CD14-positive monocyte (primary cell): ENCODE results near the gene KIF26B. TPM values are rescaled to one million over a fixed set of nuclear protein-coding genes. Genes with fewer than 3 reads are reported as not detected.

Source experiments
- DNase-seq, 3 donors: peaks; one replicate each; pipeline ENCODE4 v3.0.0-alpha.2; 2011 to 2022
- H2AFZ ChIP-seq: 2 replicates; pipeline ENCODE4 v1.6.0; 2012; ENCODE audit warnings: mild to moderate bottlenecking, low read depth, low read length, inconsistent platforms; ENCODE audit not compliant: insufficient read depth, poor library complexity, severe bottlenecking
- H3K27ac ChIP-seq, 2 donors: 1 replicate in 1 of 2; 2 replicates in 1 of 2; pipeline ENCODE4 v1.5.1; 2012 to 2013; ENCODE audit warnings: low read length in 2 of 2, control low read depth in 1 of 2, inconsistent platforms in 1 of 2, low read depth in 1 of 2, mild to moderate bottlenecking in 1 of 2
- H3K27me3 ChIP-seq, 2 donors: one replicate each; pipeline versions ENCODE4 v1.6.0 to v1.6.1; 2011 to 2013; ENCODE audit warnings: low read length in 2 of 2; ENCODE audit not compliant: control insufficient read depth in 2 of 2, insufficient read depth in 2 of 2
- H3K36me3 ChIP-seq, 2 donors: replicated peaks in 1 of 2; 1 replicate in 1 of 2; 2 replicates in 1 of 2; pipeline versions ENCODE4 v1.5.1 to v1.6.1; 2012 to 2013; ENCODE audit warnings: low read length in 2 of 2, control low read depth in 1 of 2, inconsistent platforms in 1 of 2, mild to moderate bottlenecking in 1 of 2; ENCODE audit not compliant: insufficient read depth in 2 of 2, control insufficient read depth in 1 of 2
- H3K4me1 ChIP-seq, 2 donors: 1 replicate in 1 of 2; 2 replicates in 1 of 2; pipeline versions ENCODE4 v1.5.1 to v1.6.1; 2012 to 2013; ENCODE audit warnings: low read length in 2 of 2, control low read depth in 1 of 2, inconsistent platforms in 1 of 2, mild to moderate bottlenecking in 1 of 2, moderate library complexity in 1 of 2; ENCODE audit not compliant: insufficient read depth in 2 of 2, control insufficient read depth in 1 of 2
- H3K4me2 ChIP-seq: replicated peaks from 2 replicates; pipeline ENCODE3; 2012; ENCODE audit warnings: low read length, moderate library complexity, mild to moderate bottlenecking; ENCODE audit not compliant: poor library complexity, severe bottlenecking; ENCODE audit errors: extremely low read depth
- H3K4me3 ChIP-seq, 3 experiments: fragments of 200-600 bp in 1 of 3; sonication (generic) in 1 of 3; replicated peaks in 1 of 3; 1 replicate in 2 of 3; 2 replicates in 1 of 3; pipeline ENCODE4 v1.5.1; 2011 to 2013; ENCODE audit warnings: low read length in 3 of 3, mild to moderate bottlenecking in 3 of 3, control low read depth in 2 of 3, low read depth in 2 of 3, inconsistent platforms in 1 of 3, moderate library complexity in 1 of 3
- H3K79me2 ChIP-seq: 2 replicates; pipeline ENCODE4 v1.6.0; 2012; ENCODE audit warnings: mild to moderate bottlenecking, control low read depth, inconsistent platforms, low read length, moderate library complexity; ENCODE audit not compliant: insufficient read depth
- H3K9ac ChIP-seq: 2 replicates; pipeline ENCODE4 v1.6.0; 2017; ENCODE audit warnings: low read length, mild to moderate bottlenecking; ENCODE audit not compliant: insufficient read depth, poor library complexity, severe bottlenecking
- H3K9me3 ChIP-seq, 2 donors: replicated peaks in 1 of 2; 1 replicate in 1 of 2; 2 replicates in 1 of 2; pipeline versions ENCODE4 v1.5.1 to v1.6.1; 2012 to 2013; ENCODE audit warnings: low read length in 2 of 2, control low read depth in 1 of 2; ENCODE audit not compliant: control insufficient read depth in 1 of 2, insufficient read depth in 1 of 2
- H4K20me1 ChIP-seq: 2 replicates; pipeline ENCODE4 v1.6.0; 2012; ENCODE audit warnings: mild to moderate bottlenecking, low read length, control low read depth, moderate library complexity; ENCODE audit not compliant: insufficient read depth
- H3K27ac Mint-ChIP-seq, 7 donors: one replicate each; pipeline ENCODE4 v1.8.0; 2020; ENCODE audit warnings: mild to moderate bottlenecking in 7 of 7, mixed read lengths in 7 of 7, moderate library complexity in 6 of 7, inconsistent platforms in 2 of 7
- H3K27me3 Mint-ChIP-seq, 3 donors: one replicate each; pipeline ENCODE4 v1.8.0; 2021 to 2022; ENCODE audit warnings: low read depth in 3 of 3, mild to moderate bottlenecking in 3 of 3, mixed read lengths in 3 of 3, moderate library complexity in 3 of 3, inconsistent platforms in 1 of 3
- H3K36me3 Mint-ChIP-seq, 2 donors: one replicate each; pipeline ENCODE4 v1.8.0; 2020; ENCODE audit warnings: mixed read lengths in 2 of 2, inconsistent platforms in 1 of 2, mild to moderate bottlenecking in 1 of 2
- H3K4me1 Mint-ChIP-seq: one replicate; pipeline ENCODE4 v1.8.0; 2020; ENCODE audit warnings: mild to moderate bottlenecking, mixed read lengths
- H3K4me3 Mint-ChIP-seq, 2 donors: one replicate each; pipeline ENCODE4 v1.8.0; 2020; ENCODE audit warnings: mild to moderate bottlenecking in 2 of 2, mixed read lengths in 2 of 2, moderate library complexity in 1 of 2
- H3K9me3 Mint-ChIP-seq, 7 donors: one replicate each; pipeline ENCODE4 v1.8.0; 2020 to 2022; ENCODE audit warnings: mixed read lengths in 7 of 7, mild to moderate bottlenecking in 6 of 7, moderate library complexity in 6 of 7, inconsistent platforms in 2 of 7
- WGBS: methylation state at CpG from one replicate; pipeline ENCODE4 v1.1.5; 2013; ENCODE audit warnings: missing lambda C conversion rate; ENCODE audit not compliant: insufficient coverage; 5-methylcytosine and 5-hydroxymethylcytosine counted together
- intact Hi-C, 2 donors: fragments of 100-400 bp; cut with micrococcal nuclease; formaldehyde crosslinking; loops; one replicate each; pipeline versions ENCODE4 v1.15.0 to v1.15.1; 2023
- polyA plus RNA-seq, 3 donors: library from polyadenylated mRNA; depleted of rRNA in 1 of 3; unstranded in 2 of 3; stranded (reverse) in 1 of 3; fragments of 300-500 nt in 2 of 3; fragments of >200 nt in 1 of 3; fragmentation: Illumina TruSeq in 2 of 3; gene quantifications; 1 replicate in 2 of 3; 2 replicates in 1 of 3; pipeline ENCODE4 v1.2.3, GENCODE V29; 2012 to 2021
- TF ChIP-seq, protein P1 (sequence below): fragments of 200-600 bp; IDR thresholded peaks from one replicate; pipeline ENCODE4 v1.8.0; 2022; ENCODE audit warnings: antibody characterized with exemption, mild to moderate bottlenecking

Gene KIF26B
- polyA plus RNA-seq, 3 donors: 0.01 to 0.05 TPM; not detected in 1

DNA sequence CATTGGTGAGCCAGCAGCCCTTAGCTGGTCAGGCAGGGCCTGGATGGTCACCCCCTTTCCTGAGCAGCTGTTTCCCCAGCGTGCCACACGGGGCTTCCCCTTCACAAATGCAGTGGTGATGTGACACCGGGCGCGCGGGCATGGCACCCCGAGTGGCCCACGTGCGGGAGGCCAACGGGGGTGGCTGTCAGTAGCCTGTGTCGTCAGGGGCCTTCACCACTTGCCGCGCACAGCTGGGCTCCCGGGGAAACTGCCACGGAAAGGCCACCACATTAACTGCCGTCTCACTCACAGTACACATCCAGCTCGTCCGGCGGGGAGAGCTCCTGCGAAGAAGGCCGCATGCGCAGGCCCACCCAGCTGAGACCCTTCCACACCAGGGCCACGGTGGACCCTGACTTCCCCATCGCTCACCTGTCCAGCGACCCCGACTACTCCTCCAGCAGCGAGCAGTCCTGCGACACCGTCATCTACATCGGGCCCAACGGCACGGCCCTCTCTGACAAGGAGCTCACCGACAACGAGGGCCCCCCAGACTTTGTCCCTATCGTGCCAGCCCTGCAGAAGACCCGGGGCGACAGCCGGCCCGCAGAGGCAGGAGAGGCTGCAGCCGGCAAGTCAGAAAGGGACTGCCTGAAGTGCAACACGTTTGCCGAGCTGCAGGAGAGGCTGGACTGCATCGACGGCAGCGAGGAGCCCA, 530.5 kb downstream of the KIF26B start:
- H4K20me1 ChIP-seq: no peaks in the 10 kb centered on the region
- H3K79me2 ChIP-seq: no peaks in the 10 kb centered on the region
- H3K36me3 Mint-ChIP-seq: peaks cover 2 to 3% of the 10 kb centered on the region in 2 donors
- intact Hi-C loops: no loop called here
- peak overlapping the region in 1 of 7 donors; percentile 6 for H3K27ac Mint-ChIP-seq
- H3K4me3 ChIP-seq: no peak overlapping the region
- H3K4me1 Mint-ChIP-seq: peaks cover 22% of the 10 kb centered on the region
- 93% methylated on average over 45 of the region's 45 CpGs for WGBS
- H3K4me2 ChIP-seq: no peak overlapping the region
- no peaks in the 10 kb centered on the region for H3K9me3 ChIP-seq
- no peak overlapping the region for H3K9ac ChIP-seq
- H3K27me3 Mint-ChIP-seq: peaks cover 13 to 29% (median 19%) of the 10 kb centered on the region in 3 donors
- H3K27me3 ChIP-seq: peaks cover 0 to 14% of the 10 kb centered on the region in 2 donors
- H3K4me3 Mint-ChIP-seq: no peak overlapping the region
- H3K27ac ChIP-seq: no peak overlapping the region
- TF ChIP-seq, protein P1, sequence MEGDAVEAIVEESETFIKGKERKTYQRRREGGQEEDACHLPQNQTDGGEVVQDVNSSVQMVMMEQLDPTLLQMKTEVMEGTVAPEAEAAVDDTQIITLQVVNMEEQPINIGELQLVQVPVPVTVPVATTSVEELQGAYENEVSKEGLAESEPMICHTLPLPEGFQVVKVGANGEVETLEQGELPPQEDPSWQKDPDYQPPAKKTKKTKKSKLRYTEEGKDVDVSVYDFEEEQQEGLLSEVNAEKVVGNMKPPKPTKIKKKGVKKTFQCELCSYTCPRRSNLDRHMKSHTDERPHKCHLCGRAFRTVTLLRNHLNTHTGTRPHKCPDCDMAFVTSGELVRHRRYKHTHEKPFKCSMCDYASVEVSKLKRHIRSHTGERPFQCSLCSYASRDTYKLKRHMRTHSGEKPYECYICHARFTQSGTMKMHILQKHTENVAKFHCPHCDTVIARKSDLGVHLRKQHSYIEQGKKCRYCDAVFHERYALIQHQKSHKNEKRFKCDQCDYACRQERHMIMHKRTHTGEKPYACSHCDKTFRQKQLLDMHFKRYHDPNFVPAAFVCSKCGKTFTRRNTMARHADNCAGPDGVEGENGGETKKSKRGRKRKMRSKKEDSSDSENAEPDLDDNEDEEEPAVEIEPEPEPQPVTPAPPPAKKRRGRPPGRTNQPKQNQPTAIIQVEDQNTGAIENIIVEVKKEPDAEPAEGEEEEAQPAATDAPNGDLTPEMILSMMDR: no peak
- peaks cover 0 to 7% (median 2%) of the 10 kb centered on the region in 7 donors for H3K9me3 Mint-ChIP-seq
- no peaks in the 10 kb centered on the region for H3K36me3 ChIP-seq
- peaks cover 20 to 28% of the 10 kb centered on the region in 2 donors for H3K4me1 ChIP-seq
- no peak overlapping the region for H2AFZ ChIP-seq
- DNase-seq: no peak

DNA sequence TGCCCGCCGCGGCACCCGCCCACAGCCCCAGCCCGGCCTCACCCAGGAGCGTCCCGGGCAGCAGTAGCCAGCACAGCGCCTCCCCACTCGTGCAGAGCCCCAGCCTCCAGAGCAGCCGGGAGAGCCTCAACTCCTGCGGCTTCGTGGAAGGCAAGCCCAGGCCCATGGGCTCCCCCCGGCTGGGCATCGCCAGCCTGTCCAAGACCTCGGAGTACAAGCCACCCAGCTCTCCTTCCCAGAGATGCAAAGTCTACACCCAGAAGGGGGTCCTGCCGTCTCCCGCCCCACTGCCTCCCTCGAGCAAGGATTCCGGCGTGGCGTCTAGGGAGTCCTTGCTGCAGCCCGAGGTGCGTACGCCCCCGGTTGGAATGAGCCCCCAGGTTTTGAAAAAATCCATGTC, 531.2 kb downstream of the KIF26B start:
- no peak overlapping the region for H3K4me3 Mint-ChIP-seq
- no peaks in the 10 kb centered on the region for H4K20me1 ChIP-seq
- no peaks in the 10 kb centered on the region for H3K36me3 ChIP-seq
- H3K9me3 ChIP-seq: no peaks in the 10 kb centered on the region
- TF ChIP-seq, protein P1: no peak
- H3K79me2 ChIP-seq: no peaks in the 10 kb centered on the region
- H3K9ac ChIP-seq: no peak overlapping the region
- H2AFZ ChIP-seq: no peak overlapping the region
- peaks cover 0 to 7% (median 2%) of the 10 kb centered on the region in 7 donors for H3K9me3 Mint-ChIP-seq
- H3K4me1 ChIP-seq: peaks cover 13 to 22% of the 10 kb centered on the region in 2 donors
- no peak for DNase-seq
- H3K27ac ChIP-seq: no peak overlapping the region
- H3K27me3 Mint-ChIP-seq: peaks cover 13 to 33% (median 21%) of the 10 kb centered on the region in 3 donors
- peaks cover 0 to 14% of the 10 kb centered on the region in 2 donors for H3K27me3 ChIP-seq
- H3K4me1 Mint-ChIP-seq: peaks cover 18% of the 10 kb centered on the region
- intact Hi-C loops: no loop called here
- H3K4me3 ChIP-seq: no peak overlapping the region
- 98% methylated on average over 25 of the region's 25 CpGs for WGBS
- no peak overlapping the region for H3K27ac Mint-ChIP-seq
- no peak overlapping the region for H3K4me2 ChIP-seq
- H3K36me3 Mint-ChIP-seq: peaks cover 2 to 3% of the 10 kb centered on the region in 2 donors
